Sigmoid colon (tissue), 4 donors: ENCODE data around the gene KCNJ15.

ENCODE experiments used
- EP300 ChIP-seq, 4 donors: sonication (generic); formaldehyde crosslinking; IDR thresholded peaks; one replicate each; pipeline ENCODE4 v1.6.1; 2017; ENCODE audit warnings: antibody characterized with exemption in 4 of 4
- POLR2A ChIP-seq, 2 donors: fragments of 450-650 bp; IDR thresholded peaks; one replicate each; pipeline ENCODE4 v1.6.1; 2016; ENCODE audit warnings: antibody characterized with exemption in 2 of 2, mild to moderate bottlenecking in 2 of 2, moderate library complexity in 2 of 2

GRCh38 chr21:38325216-38325615 is 68.4 kb downstream of the KCNJ15 start:
- TF ChIP-seq EP300 (IDR thresholded peaks at IDR 0.05) = no peak
- no peak for TF ChIP-seq POLR2A (IDR thresholded peaks at IDR 0.05)
